Anterior cingulate cortex (tissue), 58 donors: ENCODE measurements around the gene NPIPB12.
"Not testable (repeated sequence)": the region's sequence is repeated elsewhere in the genome, so short reads cannot be mapped to it uniquely, and the experiment has no call there.

Source experiments
- DNase-seq, 58 donors: peaks; one replicate each; lab custom pipeline; 2025; lab: John Stamatoyannopoulos, UW

The NPIPB12 gene

DNA sequence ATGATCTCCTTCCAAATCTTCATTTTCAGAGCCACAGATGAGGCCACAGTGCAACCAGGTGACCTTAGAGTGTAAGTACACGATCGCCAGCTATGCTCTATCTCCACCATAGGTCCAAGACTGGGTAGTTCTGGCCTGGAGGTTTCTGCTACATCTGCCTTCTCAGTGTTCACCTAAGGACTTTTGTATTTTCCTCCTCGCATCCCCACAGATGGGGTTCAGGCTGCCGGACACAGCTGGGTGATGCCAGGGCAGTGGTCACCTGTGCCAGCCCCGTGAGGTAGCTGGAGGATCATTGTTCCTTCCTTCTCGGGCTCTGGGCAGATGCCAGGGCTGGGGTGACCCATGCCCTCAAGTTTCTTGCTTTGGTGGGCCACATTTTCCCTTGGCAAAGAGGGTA is at the start of gene NPIPB12:
TSS of gene NPIPB12 (minus strand) at position 101 of the 400 bp plus-strand sequence.
- not testable (repeated sequence) for DNase-seq

DNA sequence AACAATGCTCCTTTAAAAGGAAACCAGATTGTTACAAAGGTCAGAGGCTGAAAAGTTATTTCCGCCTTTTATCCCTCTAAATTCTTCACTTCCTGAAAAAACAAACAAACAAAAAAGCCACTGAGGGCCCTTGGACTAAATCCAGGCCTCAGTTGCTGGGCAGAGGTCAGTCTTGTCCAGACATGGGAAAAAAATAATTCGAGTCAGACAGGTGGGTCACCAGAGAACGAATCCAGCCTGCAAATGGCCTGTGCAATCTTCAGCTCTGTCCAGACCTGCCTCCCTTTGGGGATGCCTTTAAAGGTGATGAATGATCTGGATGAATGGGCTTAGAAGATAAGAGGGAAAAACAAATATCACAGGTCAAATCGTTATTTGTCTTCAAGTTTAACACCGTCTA is 15.3 kb upstream of the NPIPB12 start:
- not testable (repeated sequence) for DNase-seq

DNA sequence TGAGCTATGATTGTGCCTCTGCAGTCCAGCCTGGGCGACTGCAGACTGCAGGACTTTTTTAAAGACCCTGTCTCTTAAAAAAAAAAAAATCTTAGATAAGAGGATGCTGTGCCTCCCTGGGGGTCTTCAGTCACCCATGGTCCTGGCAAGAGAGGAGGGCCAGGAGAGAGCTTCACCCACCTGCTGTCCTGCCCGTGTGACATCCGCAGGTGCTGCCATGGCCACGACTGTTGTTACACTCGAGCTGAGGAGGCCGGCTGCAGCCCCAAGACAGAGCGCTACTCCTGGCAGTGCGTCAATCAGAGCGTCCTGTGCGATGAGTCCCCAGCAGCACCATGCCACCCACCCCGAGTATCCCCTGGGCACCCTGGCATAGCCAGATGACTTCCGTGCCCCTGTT is 23.9 kb downstream of the NPIPB12 start:
- not testable (repeated sequence) for DNase-seq

DNA sequence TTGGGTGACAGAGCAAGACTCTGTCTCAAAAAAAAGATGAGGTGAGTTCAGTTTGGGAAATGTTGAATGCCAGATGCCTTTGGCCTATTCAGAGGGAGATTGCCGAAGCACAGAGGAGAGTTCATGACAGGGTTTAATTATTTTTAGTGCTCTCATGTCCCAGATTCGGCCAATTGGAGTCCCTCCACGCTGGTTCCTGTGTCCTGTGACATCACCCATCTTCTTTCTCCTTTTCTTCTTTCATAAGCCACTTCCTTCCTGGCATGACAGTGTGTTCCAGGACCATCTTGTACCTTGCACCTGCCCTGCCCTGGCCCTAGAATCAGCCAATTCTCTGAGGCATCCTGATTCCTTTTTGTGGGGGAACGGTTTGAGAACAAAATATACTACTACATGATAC is 34.1 kb downstream of the NPIPB12 start:
- not testable (repeated sequence) for DNase-seq

DNA sequence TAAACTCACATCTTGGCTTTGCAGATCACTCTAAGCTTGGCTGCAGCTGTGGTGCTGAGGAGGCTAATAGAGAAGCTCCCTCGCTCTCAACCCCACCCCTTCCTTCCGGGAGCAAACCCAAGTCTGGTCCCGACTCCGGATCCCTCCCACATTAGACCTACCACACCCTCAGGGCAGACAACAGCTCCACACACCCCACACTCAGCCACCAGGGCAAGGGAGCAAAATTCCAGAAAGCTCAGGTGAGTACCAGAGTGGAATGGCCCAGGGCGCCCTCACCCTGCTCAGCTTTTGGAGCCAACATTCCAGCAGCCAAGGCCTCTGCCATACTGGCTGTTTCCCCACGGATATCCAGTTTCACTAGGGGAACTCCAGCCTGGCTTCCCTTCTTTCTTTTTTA is 36.5 kb downstream of the NPIPB12 start:
- not testable (repeated sequence) for DNase-seq

DNA sequence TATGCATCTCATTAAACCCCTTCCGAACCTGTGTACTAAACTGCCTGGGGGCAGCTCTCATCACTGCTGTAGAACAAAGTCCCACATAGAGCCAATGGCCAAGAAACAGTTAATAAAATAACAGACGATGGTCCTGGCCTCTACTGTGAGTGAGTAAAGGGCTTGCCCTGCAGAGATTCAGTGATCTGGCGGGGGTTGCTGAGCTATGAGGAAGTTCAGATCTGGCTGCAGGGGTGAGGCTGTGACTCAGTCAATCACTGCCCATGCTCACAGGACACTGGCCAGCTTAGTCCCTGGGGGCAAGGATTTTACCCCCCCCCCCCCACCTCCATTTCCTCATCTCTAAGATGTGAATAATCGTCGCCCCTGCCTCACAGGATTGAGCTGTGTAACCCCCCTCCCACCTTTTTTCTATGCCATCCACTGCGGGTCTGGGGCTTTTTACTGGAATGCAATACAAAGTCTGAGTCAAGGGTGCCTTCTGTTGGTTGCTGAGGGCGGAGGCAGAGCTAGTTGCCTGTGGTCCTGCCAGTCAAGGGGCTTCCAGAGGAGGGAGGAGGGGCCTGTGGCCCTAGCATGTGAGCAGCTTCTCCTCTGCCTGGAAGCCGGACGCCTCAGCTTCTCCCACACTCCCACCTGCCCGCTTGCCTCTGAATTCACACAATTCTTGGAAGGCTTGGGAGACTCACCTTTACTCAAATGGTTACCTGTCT is 38.4 kb downstream of the NPIPB12 start:
- DNase-seq = not testable (repeated sequence)

DNA sequence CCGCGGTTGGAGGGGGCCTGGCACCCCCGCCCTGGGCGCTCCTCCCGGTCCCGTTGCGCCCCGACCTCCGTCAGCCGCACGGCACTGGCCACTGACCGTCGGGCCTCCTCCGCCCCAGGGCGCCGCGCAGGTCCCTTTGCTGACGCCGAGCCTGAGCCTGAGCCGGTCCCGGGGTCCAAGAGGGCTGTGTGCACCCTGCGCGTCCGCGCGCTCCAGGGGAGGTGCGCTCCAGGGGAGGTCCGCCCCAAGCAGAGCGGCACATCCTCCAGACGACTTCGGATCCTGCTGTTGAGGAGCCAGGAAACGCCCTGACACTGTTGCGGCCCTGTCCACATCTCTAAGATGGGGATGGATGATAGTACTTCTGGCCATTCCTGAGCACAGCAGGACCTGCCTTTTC is 39.3 kb downstream of the NPIPB12 start:
- DNase-seq = not testable (repeated sequence)

DNA sequence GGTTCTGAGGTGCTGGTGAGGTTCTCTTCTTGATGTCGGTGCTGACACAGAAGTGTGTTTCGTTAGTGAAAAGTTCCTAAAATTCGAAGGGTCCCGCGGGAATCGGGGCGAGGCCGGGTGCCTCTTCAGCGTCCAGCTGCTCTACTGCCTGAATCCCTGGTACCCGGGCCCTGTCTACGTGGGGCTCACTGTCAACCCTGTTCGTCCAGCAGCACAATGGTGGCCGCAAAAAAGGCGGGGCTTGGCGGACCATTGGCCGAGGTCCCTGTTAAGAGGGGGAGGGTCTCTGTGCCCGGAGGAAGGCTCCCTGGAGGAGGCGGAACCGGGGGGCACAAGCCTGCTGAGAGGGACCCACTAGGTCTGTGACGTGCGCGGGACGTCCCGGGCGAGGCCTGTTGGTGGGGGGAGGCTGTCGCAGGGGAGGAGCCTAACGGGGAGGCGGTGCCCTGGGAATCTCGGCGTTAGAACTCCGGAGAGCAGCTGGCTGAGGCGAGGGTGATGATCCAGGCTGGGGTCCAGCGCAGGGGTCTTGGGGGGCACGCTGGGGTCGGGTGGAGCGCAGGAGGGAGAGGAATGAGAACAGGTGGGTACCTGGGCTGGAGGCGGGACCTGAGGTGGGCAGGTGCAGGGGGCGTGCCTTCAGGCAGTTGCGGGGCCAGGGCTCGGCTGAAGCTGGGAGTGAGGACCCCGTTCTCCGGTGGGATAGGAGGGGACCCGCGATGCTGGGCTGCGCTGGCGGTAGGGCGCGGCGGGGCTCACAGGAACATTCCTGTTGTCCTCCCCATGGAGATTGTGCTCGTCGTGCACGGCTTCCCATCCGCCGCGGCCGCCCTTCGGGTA is 40.0 kb downstream of the NPIPB12 start:
- DNase-seq = not testable (repeated sequence)

DNA sequence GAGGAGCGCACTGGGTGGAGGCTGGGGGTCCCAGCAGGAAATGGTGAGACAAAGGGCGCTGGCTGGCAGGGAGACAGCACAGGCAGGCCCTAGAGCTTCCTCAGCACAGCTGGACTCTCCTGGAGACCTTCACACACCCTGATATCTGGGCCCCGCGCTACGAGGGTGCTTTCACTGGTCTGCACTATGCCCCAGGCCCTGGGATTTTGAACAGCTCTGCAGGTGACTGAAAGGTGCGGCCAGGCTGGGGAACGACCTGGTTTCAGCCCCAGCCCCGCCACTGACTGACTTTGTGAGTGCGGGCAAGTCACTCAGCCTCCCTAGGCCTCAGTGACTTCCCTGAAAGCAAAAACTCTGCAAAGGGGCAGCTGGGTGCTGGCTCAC is 45.6 kb downstream of the NPIPB12 start:
- DNase-seq = not testable (repeated sequence)

DNA sequence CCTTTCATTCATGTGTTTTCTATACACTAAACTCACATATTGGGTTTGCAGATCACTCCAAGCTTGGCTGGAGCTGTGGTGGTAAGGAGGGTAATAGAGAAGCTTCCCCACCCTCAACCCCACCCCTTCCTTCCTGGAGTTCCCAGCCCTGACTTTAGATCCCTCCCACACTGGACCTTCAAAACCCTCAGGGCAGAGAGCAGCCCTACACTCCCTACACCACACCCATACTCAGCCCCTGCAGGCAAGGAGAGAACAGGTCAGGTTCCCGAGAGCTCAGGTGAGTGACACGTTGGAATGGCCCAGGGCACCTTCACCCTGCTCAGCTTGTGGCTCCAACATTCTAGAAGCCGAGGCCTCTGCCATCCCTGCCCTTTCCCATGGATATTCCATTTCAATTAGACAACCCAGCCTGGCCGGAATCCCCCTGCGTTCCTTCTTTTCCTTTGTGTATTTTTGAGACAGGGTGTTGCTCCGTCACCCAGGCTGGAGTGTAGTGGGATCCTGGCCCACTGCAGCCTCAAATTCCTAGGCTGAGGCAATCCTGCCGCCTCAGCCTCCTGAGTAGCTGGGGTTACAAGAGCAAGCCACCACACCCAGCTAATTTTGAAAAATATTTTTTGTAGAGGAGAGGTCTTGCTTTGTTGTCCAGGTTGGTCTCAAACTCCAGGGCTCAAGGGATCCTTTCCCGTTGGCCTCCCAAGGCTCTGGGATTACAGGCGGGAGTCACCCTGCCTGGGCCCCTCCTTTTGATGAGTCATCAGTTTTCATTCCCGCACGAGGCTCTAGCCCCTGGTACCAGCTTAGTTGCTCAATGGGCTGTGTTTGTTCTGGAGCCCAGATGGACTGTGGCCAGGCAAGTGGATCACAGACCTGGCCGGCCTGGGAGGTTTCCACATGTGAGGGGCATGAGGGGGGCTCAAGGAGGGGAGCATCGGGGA is 46.2 kb downstream of the NPIPB12 start, which contains the start of gene SULT1A4:
TSS of gene SULT1A4 (plus strand) at position 208 of the 941 bp plus-strand sequence. CDS start 1,473 bp downstream, outside the sequence.
- not testable (repeated sequence) for DNase-seq

DNA sequence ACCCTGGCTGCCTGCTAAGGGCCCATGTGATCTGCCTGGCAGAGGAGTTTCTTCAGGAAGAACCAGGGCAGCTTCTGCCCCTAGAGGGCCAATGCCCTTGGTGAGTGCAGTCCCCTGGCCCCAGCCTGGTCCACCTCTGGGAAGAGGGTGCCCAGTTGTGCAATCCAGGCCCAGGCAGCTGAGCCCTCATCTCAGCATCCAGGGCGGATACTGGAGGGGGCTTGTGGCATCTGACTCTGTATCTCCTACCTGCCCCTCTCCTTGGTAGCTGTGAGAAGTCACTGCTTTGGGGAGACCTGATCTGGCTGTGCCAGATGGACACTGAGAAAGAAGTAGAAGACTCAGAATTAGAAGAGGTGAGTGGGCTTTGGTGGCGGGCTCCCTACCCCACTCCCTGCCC is 48.5 kb downstream of the NPIPB12 start:
- not testable (repeated sequence) for DNase-seq

DNA sequence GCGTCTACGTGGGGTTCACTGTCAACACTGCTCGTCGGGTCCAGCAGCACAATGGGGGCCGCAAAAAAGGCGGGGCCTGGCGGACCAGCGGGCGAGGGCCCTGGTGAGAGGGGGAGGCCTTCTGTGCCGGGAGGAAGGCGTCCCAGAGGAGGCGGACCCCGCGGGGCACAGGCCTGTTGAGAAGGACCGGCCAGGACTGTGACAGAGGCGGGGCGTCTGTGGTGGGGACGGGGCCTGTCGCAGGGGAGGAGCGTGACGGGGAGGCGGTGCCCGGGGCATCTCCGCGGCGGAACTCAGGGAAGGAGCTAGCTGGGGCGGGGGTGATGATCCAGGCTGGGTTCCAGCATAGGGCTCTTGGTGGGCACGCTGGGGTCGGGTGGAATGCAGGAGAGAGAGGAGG is 51.4 kb downstream of the NPIPB12 start:
- DNase-seq = not testable (repeated sequence)

DNA sequence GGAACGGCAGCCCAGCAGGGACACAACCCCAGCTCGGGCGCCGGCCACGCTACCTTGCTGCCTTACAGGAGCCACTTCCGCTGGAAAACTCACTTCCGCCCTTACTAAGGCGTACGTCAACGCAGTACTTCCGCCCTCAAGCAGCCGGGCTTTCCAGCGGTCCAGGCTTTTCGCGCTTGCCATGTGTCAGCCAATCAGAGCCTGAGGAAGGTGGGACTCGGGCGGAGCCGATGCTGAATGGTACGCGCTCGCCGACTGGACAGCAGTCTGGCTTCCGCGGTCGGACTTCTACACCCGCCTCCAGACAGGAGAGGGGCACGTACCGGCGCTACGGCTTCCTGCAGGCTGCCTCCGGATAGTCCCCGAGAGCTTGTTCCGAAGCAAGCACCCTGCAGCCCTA is 51.9 kb downstream of the NPIPB12 start, which contains the start of the genes BOLA2 and SLX1B:
TSS of gene BOLA2 (minus strand) at position 83 of the 400 bp plus-strand sequence. CDS start 98 bp downstream, outside the sequence.
TSS of gene SLX1B (plus strand) at position 265 of the 400 bp plus-strand sequence.
- not testable (repeated sequence) for DNase-seq

DNA sequence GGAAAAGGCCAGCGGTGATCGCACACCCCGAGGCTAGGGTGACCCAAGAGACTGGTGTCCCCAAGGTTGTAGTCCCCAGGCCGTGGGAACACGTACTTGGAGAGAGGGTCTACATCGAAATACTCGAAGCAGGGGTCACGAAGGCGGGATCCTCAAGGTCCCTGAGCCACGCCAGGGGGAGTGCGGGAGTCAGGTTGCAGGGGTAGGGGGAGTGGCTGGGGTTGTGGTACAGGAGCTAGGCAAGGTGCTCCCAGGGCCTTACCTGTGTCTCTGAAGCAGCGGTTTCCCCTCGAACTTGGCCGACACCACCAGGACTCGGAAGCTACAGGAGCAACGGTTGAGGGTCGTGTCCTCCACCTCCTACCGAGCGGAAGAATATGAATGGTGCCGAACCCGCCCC is 52.5 kb downstream of the NPIPB12 start:
- DNase-seq = not testable (repeated sequence)
